Stimulated activated CD4-positive, alpha-beta T cell treated with anti-CD3 and anti-CD28 coated beads, Interleukin-2, amount 100 ng/mL, for 24 hours (primary cell): Measurements from ENCODE around the gene LBR.
"Not testable (repeated sequence)": the region's sequence is repeated elsewhere in the genome, so short reads cannot be mapped to it uniquely, and the experiment has no call there.

Experiments used
- DNase-seq, 2 donors: peaks; one replicate each; pipeline ENCODE4 v3.0.0-alpha.2; 2020

The LBR gene

GRCh38 chr1:225418059-225418458, 9.8 kb downstream of the LBR start:
- no peak for DNase-seq

- DNase-seq, result no peak
Measured at GRCh38 chr1:225415967-225416745, 11.7 kb downstream of the LBR start.

- DNase-seq, result no peak
Measured at GRCh38 chr1:225415307-225415706, 12.5 kb downstream of the LBR start.

GRCh38 chr1:225413708-225414375, 14.0 kb downstream of the LBR start:
- no peak for DNase-seq

- no peak for DNase-seq
Measured at GRCh38 chr1:225412803-225413351, 15.0 kb downstream of the LBR start.

GRCh38 chr1:225412321-225412720, 15.5 kb downstream of the LBR start:
- no peak for DNase-seq

- no peak for DNase-seq
Measured at GRCh38 chr1:225410036-225410435, 17.8 kb downstream of the LBR start.

- no peak for DNase-seq
Measured at GRCh38 chr1:225409051-225409450, 18.8 kb downstream of the LBR start.

- DNase-seq, result no peak
Measured at GRCh38 chr1:225408249-225408648, 19.6 kb downstream of the LBR start.

GRCh38 chr1:225407755-225408154, 20.1 kb downstream of the LBR start:
- no peak for DNase-seq

GRCh38 chr1:225406976-225407725, 20.7 kb downstream of the LBR start:
- DNase-seq, result no peak

GRCh38 chr1:225400968-225401367, 26.9 kb downstream of the LBR start:
- DNase-seq, result no peak

GRCh38 chr1:225396357-225396756, 31.5 kb downstream of the LBR start:
- DNase-seq, result no peak

- DNase-seq, result no peak
Measured at GRCh38 chr1:225389843-225390242, 38.0 kb downstream of the LBR start.

GRCh38 chr1:225388372-225388771, 39.5 kb downstream of the LBR start:
- no peak for DNase-seq

- not testable (repeated sequence) for DNase-seq
Measured at GRCh38 chr1:225386860-225387259, 41.0 kb downstream of the LBR start.

- no peak for DNase-seq
Measured at GRCh38 chr1:225380691-225381090, 47.1 kb downstream of the LBR start.

GRCh38 chr1:225378880-225379279, 49.0 kb downstream of the LBR start:
- no peak for DNase-seq

- no peak for DNase-seq
Measured at GRCh38 chr1:225374996-225375395, 52.8 kb downstream of the LBR start.

GRCh38 chr1:225373155-225373554, 54.7 kb downstream of the LBR start:
- no peak for DNase-seq

GRCh38 chr1:225371366-225372010, 56.4 kb downstream of the LBR start:
- no peak for DNase-seq

- DNase-seq, result no peak
Measured at GRCh38 chr1:225368036-225368552, 59.7 kb downstream of the LBR start.

GRCh38 chr1:225366552-225366951, 61.3 kb downstream of the LBR start:
- DNase-seq, result no peak
